Stimulated activated CD4-positive, alpha-beta T cell treated with anti-CD3 and anti-CD28 coated beads, Interleukin-1b, Interleukin-23, amount 100 ng/mL, for 4 hours (primary cell): ENCODE measurements around the gene CCT7.
A peak's percentile ranks its signal among the peaks of the same experiment; 100 is the strongest.

Experiments
- DNase-seq, 2 donors: peaks; one replicate each; pipeline ENCODE4 v3.0.0-alpha.2; 2020; ENCODE audit warnings: low read depth in 2 of 2

The CCT7 gene

GRCh38 chr2:73225513-73226360 is 8.4 kb upstream of the CCT7 start:
- no peak for DNase-seq

GRCh38 chr2:73227086-73227485 is 7.0 kb upstream of the CCT7 start:
- DNase-seq = no peak

- no peak for DNase-seq
Measured at GRCh38 chr2:73228631-73229030, 5.5 kb upstream of the CCT7 start.

- peak in 1 of 2 donors; percentile 23 for DNase-seq
Measured at GRCh38 chr2:73232403-73233153, 1.5 kb upstream of the CCT7 start.

- peak; percentile 77 to 84 for DNase-seq
Measured at GRCh38 chr2:73233154-73233931, 765 bp upstream of the CCT7 start, which contains the start of gene PRADC1. PRADC1 (minus strand) TSS chr2:73233239; CDS start chr2:73233160, 79 bp downstream.

GRCh38 chr2:73235315-73236028 is 1.4 kb downstream of the CCT7 start:
- no peak for DNase-seq

GRCh38 chr2:73237168-73237567 is 3.1 kb downstream of the CCT7 start:
- no peak for DNase-seq

GRCh38 chr2:73238149-73238548 is 4.0 kb downstream of the CCT7 start:
- no peak for DNase-seq

GRCh38 chr2:73238976-73239375 is 4.9 kb downstream of the CCT7 start:
- no peak for DNase-seq

GRCh38 chr2:73239776-73240175 is 5.7 kb downstream of the CCT7 start:
- no peak for DNase-seq

GRCh38 chr2:73243884-73244570 is 9.9 kb downstream of the CCT7 start:
- DNase-seq = no peak

- no peak for DNase-seq
Measured at GRCh38 chr2:73244580-73244979, 10.5 kb downstream of the CCT7 start.

GRCh38 chr2:73246850-73247249 is 12.7 kb downstream of the CCT7 start:
- DNase-seq = no peak

GRCh38 chr2:73249636-73250035 is 15.5 kb downstream of the CCT7 start:
- no peak for DNase-seq

- no peak for DNase-seq
Measured at GRCh38 chr2:73250872-73251846, 17.1 kb downstream of the CCT7 start.

GRCh38 chr2:73252238-73253027 is 18.3 kb downstream of the CCT7 start:
- no peak for DNase-seq

- no peak for DNase-seq
Measured at GRCh38 chr2:73253400-73253799, 19.3 kb downstream of the CCT7 start.

GRCh38 chr2:73253901-73254300 is 19.8 kb downstream of the CCT7 start:
- no peak for DNase-seq
